ENCODE data around the gene NTSR2.

Gene NTSR2

DNA sequence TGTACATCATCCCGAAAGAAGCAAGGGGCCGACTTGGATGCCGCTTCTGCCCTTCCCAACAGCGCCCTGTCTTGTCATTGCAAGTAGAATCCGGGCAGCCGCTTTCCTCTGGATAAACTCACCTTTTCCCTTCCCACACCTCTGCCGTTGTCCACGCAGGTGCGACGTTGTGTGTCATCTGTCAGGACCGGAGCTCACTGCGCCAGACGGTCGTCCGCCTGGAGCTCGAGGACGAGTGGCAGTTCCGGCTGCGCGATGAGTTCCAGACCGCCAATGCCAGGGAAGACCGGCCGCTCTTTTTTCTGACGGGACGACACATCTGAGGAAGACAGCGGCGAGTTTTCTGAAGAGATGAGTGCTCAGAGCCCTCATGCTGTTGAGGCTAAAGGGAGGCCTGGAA, 29.9 kb downstream of the NTSR2 start:
- Histone ChIP-seq H3K27ac (ENCODE audit: low read depth, low read length) (no peak overlapping the region), H3K9me2 (replicated peaks; ENCODE audit: control insufficient read depth, low read length) (no peaks in the 10 kb centered on the region), H3K4me2 (ENCODE audit: low read length) (no peak overlapping the region), H3K79me2 (ENCODE audit: control insufficient read depth, low read length) (no peaks in the 10 kb centered on the region), H3K4me1 (ENCODE audit: control insufficient read depth, low read length) (no peaks in the 10 kb centered on the region), H4K20me1 (ENCODE audit: control insufficient read depth, insufficient read depth, low read depth, low read length) (no peaks in the 10 kb centered on the region), H3K9me3 (ENCODE audit: control insufficient read depth, insufficient read depth, low read length) (no peaks in the 10 kb centered on the region), H3K36me3 (ENCODE audit: control insufficient read depth, low read length) (no peaks in the 10 kb centered on the region), H3K27me3 (ENCODE audit: control insufficient read depth, low read length) (no peaks in the 10 kb centered on the region), H3F3A (ENCODE audit: control insufficient read depth, insufficient read depth) (no peaks in the 10 kb centered on the region), H3K4me3 (ENCODE audit: low read length) (no peak overlapping the region)
- TF ChIP-seq EZH2phosphoT487 (IDR thresholded peaks at IDR 0.05; ENCODE audit: borderline replicate concordance, low read length): no peak
- TF ChIP-seq, protein P1, sequence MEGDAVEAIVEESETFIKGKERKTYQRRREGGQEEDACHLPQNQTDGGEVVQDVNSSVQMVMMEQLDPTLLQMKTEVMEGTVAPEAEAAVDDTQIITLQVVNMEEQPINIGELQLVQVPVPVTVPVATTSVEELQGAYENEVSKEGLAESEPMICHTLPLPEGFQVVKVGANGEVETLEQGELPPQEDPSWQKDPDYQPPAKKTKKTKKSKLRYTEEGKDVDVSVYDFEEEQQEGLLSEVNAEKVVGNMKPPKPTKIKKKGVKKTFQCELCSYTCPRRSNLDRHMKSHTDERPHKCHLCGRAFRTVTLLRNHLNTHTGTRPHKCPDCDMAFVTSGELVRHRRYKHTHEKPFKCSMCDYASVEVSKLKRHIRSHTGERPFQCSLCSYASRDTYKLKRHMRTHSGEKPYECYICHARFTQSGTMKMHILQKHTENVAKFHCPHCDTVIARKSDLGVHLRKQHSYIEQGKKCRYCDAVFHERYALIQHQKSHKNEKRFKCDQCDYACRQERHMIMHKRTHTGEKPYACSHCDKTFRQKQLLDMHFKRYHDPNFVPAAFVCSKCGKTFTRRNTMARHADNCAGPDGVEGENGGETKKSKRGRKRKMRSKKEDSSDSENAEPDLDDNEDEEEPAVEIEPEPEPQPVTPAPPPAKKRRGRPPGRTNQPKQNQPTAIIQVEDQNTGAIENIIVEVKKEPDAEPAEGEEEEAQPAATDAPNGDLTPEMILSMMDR (IDR thresholded peaks at IDR 0.05; ENCODE audit: low read depth, low read length, poor library complexity, severe bottlenecking): no peak

DNA sequence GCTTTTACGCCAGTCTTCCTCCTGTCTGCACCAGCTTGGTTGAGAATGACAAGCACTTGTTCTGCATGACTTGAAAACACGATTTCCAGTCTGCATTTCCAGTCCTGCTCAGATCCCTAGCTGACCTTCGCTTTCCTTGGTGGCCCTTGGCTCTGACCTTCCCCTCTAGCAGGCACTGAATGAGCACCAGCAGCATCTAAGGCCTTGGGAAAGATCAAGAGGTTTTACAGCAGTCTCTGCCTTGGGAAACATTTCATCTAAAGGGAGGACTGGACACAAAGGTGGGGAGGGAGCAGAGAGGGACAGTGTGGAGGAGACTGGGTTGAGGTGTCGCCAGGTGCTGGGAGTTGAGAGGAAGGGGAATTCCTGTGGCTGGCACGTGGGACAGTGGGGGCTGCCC, 30.5 kb downstream of the NTSR2 start:
- Histone ChIP-seq H3K4me3 (ENCODE audit: low read length) (no peak overlapping the region), H3K36me3 (ENCODE audit: control insufficient read depth, low read length) (no peaks in the 10 kb centered on the region), H3K27ac (ENCODE audit: low read depth, low read length) (no peak overlapping the region), H3K9me3 (ENCODE audit: control insufficient read depth, insufficient read depth, low read length) (no peaks in the 10 kb centered on the region), H4K20me1 (ENCODE audit: control insufficient read depth, insufficient read depth, low read depth, low read length) (no peaks in the 10 kb centered on the region), H3K4me2 (ENCODE audit: low read length) (no peak overlapping the region), H3K4me1 (ENCODE audit: control insufficient read depth, low read length) (no peaks in the 10 kb centered on the region), H3K27me3 (ENCODE audit: control insufficient read depth, low read length) (no peaks in the 10 kb centered on the region), H3K9me2 (replicated peaks; ENCODE audit: control insufficient read depth, low read length) (no peaks in the 10 kb centered on the region), H3K79me2 (ENCODE audit: control insufficient read depth, low read length) (no peaks in the 10 kb centered on the region), H3F3A (ENCODE audit: control insufficient read depth, insufficient read depth) (no peaks in the 10 kb centered on the region)
- no peak for TF ChIP-seq EZH2phosphoT487 (IDR thresholded peaks at IDR 0.05; ENCODE audit: borderline replicate concordance, low read length)
- TF ChIP-seq, protein P1 (IDR thresholded peaks at IDR 0.05; ENCODE audit: low read depth, low read length, poor library complexity, severe bottlenecking): no peak

DNA sequence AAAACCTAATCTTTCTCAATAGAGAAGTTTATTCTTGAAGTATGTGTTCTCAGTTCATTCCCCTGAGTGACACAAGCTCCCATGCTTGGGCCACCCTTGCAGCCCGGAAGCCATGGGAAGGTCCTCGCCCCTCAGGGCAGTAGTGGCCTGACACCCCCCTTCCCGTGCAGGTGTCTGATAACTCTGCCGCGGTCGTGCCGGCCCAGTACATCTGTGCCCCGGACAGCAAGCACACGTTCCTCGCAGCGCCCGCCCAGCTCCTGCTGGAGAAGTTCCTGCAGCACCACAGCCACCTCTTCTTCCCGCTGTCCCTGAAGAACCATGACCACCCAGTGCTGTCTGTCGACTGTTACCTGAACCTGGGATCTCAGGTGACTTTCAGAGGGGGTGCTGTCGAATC, 32.4 kb downstream of the NTSR2 start:
- Histone ChIP-seq H3K9me2 (replicated peaks; ENCODE audit: control insufficient read depth, low read length) (no peaks in the 10 kb centered on the region), H4K20me1 (ENCODE audit: control insufficient read depth, insufficient read depth, low read depth, low read length) (no peaks in the 10 kb centered on the region), H3K27me3 (ENCODE audit: control insufficient read depth, low read length) (no peaks in the 10 kb centered on the region), H3K4me1 (ENCODE audit: control insufficient read depth, low read length) (no peaks in the 10 kb centered on the region), H3K36me3 (ENCODE audit: control insufficient read depth, low read length) (no peaks in the 10 kb centered on the region), H3K4me3 (ENCODE audit: low read length) (no peak overlapping the region), H3K9me3 (ENCODE audit: control insufficient read depth, insufficient read depth, low read length) (no peaks in the 10 kb centered on the region), H3K27ac (ENCODE audit: low read depth, low read length) (no peak overlapping the region), H3K4me2 (ENCODE audit: low read length) (no peak overlapping the region), H3F3A (ENCODE audit: control insufficient read depth, insufficient read depth) (no peaks in the 10 kb centered on the region), H3K79me2 (ENCODE audit: control insufficient read depth, low read length) (no peaks in the 10 kb centered on the region)
- TF ChIP-seq, protein P1 (IDR thresholded peaks at IDR 0.05; ENCODE audit: low read depth, low read length, poor library complexity, severe bottlenecking): no peak
- no peak for TF ChIP-seq EZH2phosphoT487 (IDR thresholded peaks at IDR 0.05; ENCODE audit: borderline replicate concordance, low read length)

Measured in DOHH2 (cell line).